Measurements from ENCODE around the gene FAM200C. TPM values are rescaled to one million over a fixed set of nuclear protein-coding genes. Genes with fewer than 3 reads are reported as not detected.

FAM200C gene
- total and polyA plus RNA-seq, 9 of the 15 experiments (the other 6 are each of a cell fraction or from before 2014, with no cell fraction given) = 1.3 to 7.0 (median 1.8) TPM

DNA sequence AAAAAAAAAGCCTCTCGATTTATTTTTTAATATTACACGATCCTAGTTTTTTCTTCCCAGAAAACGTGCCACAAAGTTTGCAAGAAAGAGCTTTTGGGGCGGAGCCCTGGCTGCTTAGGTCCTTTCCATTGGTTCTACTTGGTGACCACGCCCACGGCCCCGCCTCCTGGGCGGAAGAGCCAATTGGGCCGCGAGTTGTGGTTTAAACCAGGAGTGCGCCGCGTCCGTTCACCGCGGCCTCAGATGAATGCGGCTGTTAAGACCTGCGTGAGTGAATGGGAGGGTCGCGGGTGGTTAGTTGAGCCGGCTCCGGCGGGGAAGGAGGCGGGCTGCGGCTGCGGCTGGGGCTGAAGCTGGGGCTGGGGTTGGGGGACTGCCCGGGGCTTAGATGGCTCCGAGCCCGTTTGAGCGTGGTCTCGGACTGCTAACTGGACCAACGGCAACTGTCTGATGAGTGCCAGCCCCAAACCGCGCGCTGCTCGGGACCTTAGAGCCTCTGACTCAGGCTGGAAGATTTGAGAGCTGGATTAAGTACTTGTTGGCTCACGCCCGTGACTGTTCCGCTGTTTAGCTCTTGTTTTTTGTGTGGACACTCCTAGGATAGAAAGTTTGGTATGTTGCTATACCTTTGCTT, 21.9 kb upstream of the FAM200C start, which contains the start of gene PTTG1 (continued):
- TF ChIP-seq ESRRA (IDR thresholded peaks at IDR 0.05; ENCODE audit: borderline replicate concordance, low read depth) (peak; percentile 72; the same call in 1 of the 2 replicates), MYC (IDR thresholded peaks at IDR 0.05; ENCODE audit: low read depth, low read length) (peak; percentile 77), MYC (CRISPR knock-in tag; IDR thresholded peaks at IDR 0.05; ENCODE audit: borderline replicate concordance, low read depth) (no peak), SMARCE1 (IDR thresholded peaks at IDR 0.05) (peak; percentile 40; the same call in 1 of the 2 replicates), SUPT5H (IDR thresholded peaks at IDR 0.05) (peak; percentile 94), SAP30 (IDR thresholded peaks at IDR 0.05; ENCODE audit: borderline replicate concordance, insufficient read depth, low read depth, low read length, poor library complexity, severe bottlenecking) (peak; percentile 59), CBX3 (IDR thresholded peaks at IDR 0.05; ENCODE audit: borderline replicate concordance in 1 of 2, low read length in 2 of 2) (peak in 1 of 2 experiments; percentile 69; a peak in 1 of 3 replicates), GABPB1 (CRISPR knock-in tag; IDR thresholded peaks at IDR 0.05) (peak; percentile 58)
- TF ChIP-seq, protein P1, sequence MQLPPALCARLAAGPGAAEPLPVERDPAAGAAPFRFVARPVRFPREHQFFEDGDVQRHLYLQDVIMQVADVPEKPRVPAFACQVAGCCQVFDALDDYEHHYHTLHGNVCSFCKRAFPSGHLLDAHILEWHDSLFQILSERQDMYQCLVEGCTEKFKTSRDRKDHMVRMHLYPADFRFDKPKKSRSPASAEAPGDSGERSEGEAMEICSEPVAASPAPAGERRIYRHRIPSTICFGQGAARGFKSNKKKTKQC (CRISPR knock-in tag; IDR thresholded peaks at IDR 0.05) = 0 out of 2 replicates have a peak, but pooled peaks have one; percentile 64
- TF ChIP-seq, protein P2, sequence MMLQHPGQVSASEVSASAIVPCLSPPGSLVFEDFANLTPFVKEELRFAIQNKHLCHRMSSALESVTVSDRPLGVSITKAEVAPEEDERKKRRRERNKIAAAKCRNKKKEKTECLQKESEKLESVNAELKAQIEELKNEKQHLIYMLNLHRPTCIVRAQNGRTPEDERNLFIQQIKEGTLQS (IDR thresholded peaks at IDR 0.05) = 0 out of 2 replicates have a peak, but pooled peaks have one; percentile 20
- TF ChIP-seq, protein P2 (CRISPR knock-in tag; conservative IDR thresholded peaks at IDR 0.05) = 0 out of 2 replicates have a peak, but pooled peaks have one; percentile 51

Measured in K562 (cell line).